T47D (cell line): ENCODE measurements around the gene CDK14.
A peak's percentile ranks its signal among the peaks of the same experiment; 100 is the strongest.
"Not testable (repeated sequence)": the region's sequence is repeated elsewhere in the genome, so short reads cannot be mapped to it uniquely, and the experiment has no call there.

ENCODE experiments used
- DNase-seq, 2 experiments: peaks; one replicate each; pipeline versions ENCODE4 v3.0.0 to v3.0.0-alpha.2; 2011 to 2012; ENCODE audit warnings: low read depth in 1 of 2, low spot score in 1 of 2
- JUND ChIP-seq: IDR thresholded peaks from 2 replicates; pipeline ENCODE4 v1.6.1; 2012; ENCODE audit warnings: low read depth
- in situ Hi-C: cut with HindIII; loops from 2 replicates; pipeline ENCODE4 v1.10.0; 2016; ENCODE audit warnings: low sequenced_read_pairs, low pct_unique_long_range_greater_than_20kb

CDK14 gene

GRCh38 chr7:90755041-90755440, 158.9 kb downstream of the CDK14 start:
- no peak for DNase-seq
- in situ Hi-C loops = no loop called here
- no peak for TF ChIP-seq JUND

- DNase-seq = no peak
- TF ChIP-seq JUND = no peak
- in situ Hi-C loops = no loop called here
Observed at GRCh38 chr7:90756366-90756765, 160.2 kb downstream of the CDK14 start.

- DNase-seq, in situ Hi-C loops: not testable (repeated sequence)
Observed at GRCh38 chr7:90757565-90757950, 161.4 kb downstream of the CDK14 start.

GRCh38 chr7:90758933-90759562, 162.9 kb downstream of the CDK14 start:
- no peak for DNase-seq
- TF ChIP-seq JUND = no peak
- in situ Hi-C loops = no loop called here

DNA sequence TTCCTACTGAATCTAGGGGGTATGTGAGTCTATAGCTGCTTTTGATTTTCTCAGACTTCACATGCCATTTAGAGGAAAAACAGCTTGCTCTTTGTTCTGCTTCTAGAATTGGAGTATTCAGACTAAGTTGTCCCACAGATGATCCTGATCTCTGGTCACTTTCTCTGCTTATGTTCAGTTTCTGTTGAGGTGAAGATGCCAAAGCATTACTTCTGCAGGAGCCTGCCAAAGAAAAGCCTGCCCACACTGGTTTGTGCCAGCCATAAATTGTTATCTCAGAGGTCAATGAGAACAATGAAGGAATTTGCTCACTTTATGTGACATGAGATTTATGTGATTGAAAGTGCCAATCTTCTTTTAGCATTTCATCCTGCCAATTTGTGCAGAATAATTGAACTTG, 163.6 kb downstream of the CDK14 start:
- no peak for DNase-seq
- in situ Hi-C loops = no loop called here
- TF ChIP-seq JUND = no peak

DNA sequence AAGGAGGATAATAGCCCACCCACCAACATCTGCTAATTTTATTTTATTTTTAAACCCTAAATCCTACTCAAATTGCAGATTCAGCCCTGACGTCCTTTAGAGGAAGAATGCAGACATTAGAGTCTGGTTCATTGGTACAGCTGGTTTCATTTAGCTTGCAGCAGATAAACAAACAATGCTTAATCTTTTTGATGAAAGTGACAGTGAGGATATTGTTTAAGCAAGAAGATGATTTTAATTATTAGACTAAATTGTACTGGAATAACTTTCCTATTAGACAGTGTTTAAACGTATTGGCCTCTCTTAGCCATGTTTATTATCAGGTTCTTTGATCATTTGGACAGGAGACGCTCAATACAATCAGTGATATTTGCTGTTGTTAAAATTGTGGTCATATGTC, 164.8 kb downstream of the CDK14 start:
- no peak for TF ChIP-seq JUND
- in situ Hi-C loops = no loop called here
- no peak for DNase-seq

GRCh38 chr7:90761584-90761983, 165.5 kb downstream of the CDK14 start:
- DNase-seq = no peak
- in situ Hi-C loops = no loop called here
- TF ChIP-seq JUND = no peak

- in situ Hi-C loops = no loop called here
- DNase-seq = no peak
- TF ChIP-seq JUND = no peak
Observed at GRCh38 chr7:90763108-90763507, 167.0 kb downstream of the CDK14 start.

DNA sequence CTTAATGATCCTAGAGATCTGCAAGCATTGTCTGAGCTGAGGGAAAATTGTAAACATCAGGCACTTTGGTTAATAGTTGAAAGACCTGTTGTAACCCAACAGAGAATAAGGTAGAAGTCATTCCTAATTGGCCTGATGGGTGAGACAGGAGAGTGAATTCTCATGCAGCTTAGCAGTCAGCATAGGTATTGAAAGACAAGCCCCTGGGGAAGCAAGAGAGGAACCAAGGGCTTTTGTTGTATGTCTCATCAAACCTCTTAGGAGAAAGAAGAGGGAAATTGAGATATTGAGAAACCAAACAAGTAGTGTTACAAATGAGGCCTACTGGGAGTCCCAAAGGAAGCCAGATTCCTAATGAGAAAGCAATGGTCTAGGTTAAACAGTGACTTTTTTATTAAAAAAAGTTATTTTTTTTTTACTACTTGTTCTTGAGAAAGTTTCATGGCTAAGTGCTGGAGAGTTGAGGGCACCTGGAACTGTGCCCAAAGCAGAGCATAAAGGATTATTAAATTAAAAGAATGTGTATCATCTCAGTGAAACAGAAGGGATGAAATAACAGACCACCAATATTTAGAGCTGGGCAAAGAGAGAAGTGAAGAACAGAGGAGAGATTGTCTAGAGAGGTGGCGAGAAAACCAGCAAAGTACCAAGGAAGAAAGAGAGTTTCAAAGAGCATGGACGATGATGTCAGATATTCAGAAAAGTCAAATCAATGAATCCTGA, 168.9 kb downstream of the CDK14 start:
- no peak for TF ChIP-seq JUND
- no peak for DNase-seq
- in situ Hi-C loops = no loop called here

GRCh38 chr7:90766814-90767564, 170.9 kb downstream of the CDK14 start:
- peak in 1 of 2 experiments; percentile 68 for DNase-seq
- in situ Hi-C loops = no loop called here
- TF ChIP-seq JUND = no peak

DNA sequence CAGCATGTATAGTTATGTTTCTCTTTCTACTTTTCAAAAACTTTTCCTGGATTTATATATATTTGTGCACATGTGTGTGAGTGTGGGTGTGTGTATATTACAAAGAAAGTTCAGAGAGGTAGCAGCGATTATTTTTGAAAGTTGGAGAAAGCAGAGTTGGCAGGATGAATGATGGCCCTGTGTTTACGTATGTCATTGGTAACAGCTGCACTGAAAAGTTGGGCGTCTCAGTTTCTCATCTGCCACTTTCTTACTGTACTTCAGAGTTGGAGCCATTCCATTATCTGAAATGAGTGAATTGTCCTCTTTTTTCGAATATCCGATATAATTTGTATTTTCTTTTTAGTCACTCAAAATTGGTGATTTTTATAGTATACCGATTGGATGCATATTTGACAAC, 172.2 kb downstream of the CDK14 start:
- in situ Hi-C loops = no loop called here
- TF ChIP-seq JUND = no peak
- DNase-seq = no peak

DNA sequence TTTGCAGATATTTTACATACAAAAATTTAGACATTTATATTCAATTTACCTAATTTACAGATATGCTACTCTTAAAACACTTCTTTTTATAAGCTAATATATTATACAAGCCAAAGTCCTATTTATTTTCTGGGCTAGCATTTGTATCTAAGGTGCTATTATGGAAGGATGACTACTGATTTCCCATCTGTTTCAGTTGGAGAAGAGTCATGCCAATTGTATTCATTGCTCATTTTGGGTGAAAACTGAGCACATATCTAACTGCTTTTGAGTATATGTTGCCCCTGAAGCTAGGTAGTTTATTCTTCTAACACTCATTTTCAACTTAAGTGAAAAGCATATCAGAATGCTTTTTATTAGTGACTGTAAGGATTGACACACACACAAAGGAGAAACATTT, 172.9 kb downstream of the CDK14 start:
- in situ Hi-C loops = no loop called here

GRCh38 chr7:90769566-90769965, 173.4 kb downstream of the CDK14 start:
- in situ Hi-C loops, DNase-seq: not testable (repeated sequence)

More for the DNA sequence above, 172.9 kb downstream of the CDK14 start:
- DNase-seq = no peak
- no peak for TF ChIP-seq JUND
